ENCODE results near the gene SEM1. TPM values are rescaled to one million over a fixed set of nuclear protein-coding genes. Genes with fewer than 3 reads are reported as not detected.

SEM1 gene
- total RNA-seq, 1 experiment from 2014 or later: 73.3 TPM

DNA sequence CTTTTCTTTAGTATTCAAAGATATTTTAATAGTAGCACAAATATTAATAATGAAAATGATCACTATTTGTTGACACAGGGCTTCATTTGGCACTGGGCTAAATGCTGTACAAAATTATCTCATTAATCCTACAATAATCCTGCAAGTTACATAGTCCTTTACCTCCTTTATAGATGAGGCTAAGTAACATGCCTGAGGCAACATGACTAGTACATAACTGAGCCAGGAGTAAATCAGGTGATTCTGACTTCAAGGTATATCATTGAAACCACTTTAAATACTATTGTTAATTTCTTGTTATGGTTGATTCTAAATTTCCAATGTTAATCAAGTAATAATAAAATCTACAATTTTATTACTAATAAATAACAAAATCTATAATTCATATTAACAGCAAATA is 39.8 kb downstream of the SEM1 start:
- H3K36me3 Mint-ChIP-seq: no peaks in the 10 kb centered on the region
- ChIA-PET CTCF (no interaction called here), POLR2A (no interaction called here)
- TF ChIP-seq HMGA2 (CRISPR knock-in tag; IDR thresholded peaks at IDR 0.05): no peak
- no peaks in the 10 kb centered on the region for H3K27me3 Mint-ChIP-seq (ENCODE audit: low read depth)
- DNase-seq (ENCODE audit: low spot score) (no peak), ATAC-seq (no peak)
- no peak overlapping the region for H3K4me3 Mint-ChIP-seq
- no peak overlapping the region for H3K27ac Mint-ChIP-seq
- no peaks in the 10 kb centered on the region for H3K9me3 Mint-ChIP-seq
- no peaks in the 10 kb centered on the region for H3K4me1 Mint-ChIP-seq

- ATAC-seq: no peak
- Mint-ChIP-seq H3K27ac (no peak overlapping the region), H3K27me3 (ENCODE audit: low read depth) (no peaks in the 10 kb centered on the region), H3K9me3 (0 out of 2 replicates have a peak, but pooled peaks cover 3% of the 10 kb centered on the region), H3K4me1 (no peaks in the 10 kb centered on the region), H3K36me3 (no peaks in the 10 kb centered on the region), H3K4me3 (no peak overlapping the region)
- DNase-seq (ENCODE audit: low spot score): no peak
- TF ChIP-seq ETV6 (CRISPR knock-in tag; IDR thresholded peaks at IDR 0.05) (no peak), FOXK1 (CRISPR knock-in tag; IDR thresholded peaks at IDR 0.05) (no peak), ZNF138 (CRISPR knock-in tag; conservative IDR thresholded peaks at IDR 0.05) (no peak), ZNF423 (CRISPR knock-in tag; IDR thresholded peaks at IDR 0.05) (no peak), FOXJ3 (CRISPR knock-in tag; IDR thresholded peaks at IDR 0.05; ENCODE audit: borderline replicate concordance) (no peak), SOX15 (CRISPR knock-in tag; IDR thresholded peaks at IDR 0.05) (no peak), NFE2L1 (CRISPR knock-in tag; IDR thresholded peaks at IDR 0.05) (no peak), CREM (CRISPR knock-in tag; IDR thresholded peaks at IDR 0.05) (no peak), FOXP4 (CRISPR knock-in tag; IDR thresholded peaks at IDR 0.05) (no peak), ZBTB43 (CRISPR knock-in tag; IDR thresholded peaks at IDR 0.05) (no peak), GRHL2 (CRISPR knock-in tag; IDR thresholded peaks at IDR 0.05; ENCODE audit: insufficient replicate concordance, severe bottlenecking) (no peak)
- TF ChIP-seq, protein P1, sequence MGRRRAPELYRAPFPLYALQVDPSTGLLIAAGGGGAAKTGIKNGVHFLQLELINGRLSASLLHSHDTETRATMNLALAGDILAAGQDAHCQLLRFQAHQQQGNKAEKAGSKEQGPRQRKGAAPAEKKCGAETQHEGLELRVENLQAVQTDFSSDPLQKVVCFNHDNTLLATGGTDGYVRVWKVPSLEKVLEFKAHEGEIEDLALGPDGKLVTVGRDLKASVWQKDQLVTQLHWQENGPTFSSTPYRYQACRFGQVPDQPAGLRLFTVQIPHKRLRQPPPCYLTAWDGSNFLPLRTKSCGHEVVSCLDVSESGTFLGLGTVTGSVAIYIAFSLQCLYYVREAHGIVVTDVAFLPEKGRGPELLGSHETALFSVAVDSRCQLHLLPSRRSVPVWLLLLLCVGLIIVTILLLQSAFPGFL (CRISPR knock-in tag; IDR thresholded peaks at IDR 0.05; ENCODE audit: borderline replicate concordance): no peak
- TF ChIP-seq, protein P2, sequence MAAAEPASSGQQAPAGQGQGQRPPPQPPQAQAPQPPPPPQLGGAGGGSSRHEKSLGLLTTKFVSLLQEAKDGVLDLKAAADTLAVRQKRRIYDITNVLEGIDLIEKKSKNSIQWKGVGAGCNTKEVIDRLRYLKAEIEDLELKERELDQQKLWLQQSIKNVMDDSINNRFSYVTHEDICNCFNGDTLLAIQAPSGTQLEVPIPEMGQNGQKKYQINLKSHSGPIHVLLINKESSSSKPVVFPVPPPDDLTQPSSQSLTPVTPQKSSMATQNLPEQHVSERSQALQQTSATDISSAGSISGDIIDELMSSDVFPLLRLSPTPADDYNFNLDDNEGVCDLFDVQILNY (CRISPR knock-in tag; IDR thresholded peaks at IDR 0.05): no peak
- TF ChIP-seq, protein P3, sequence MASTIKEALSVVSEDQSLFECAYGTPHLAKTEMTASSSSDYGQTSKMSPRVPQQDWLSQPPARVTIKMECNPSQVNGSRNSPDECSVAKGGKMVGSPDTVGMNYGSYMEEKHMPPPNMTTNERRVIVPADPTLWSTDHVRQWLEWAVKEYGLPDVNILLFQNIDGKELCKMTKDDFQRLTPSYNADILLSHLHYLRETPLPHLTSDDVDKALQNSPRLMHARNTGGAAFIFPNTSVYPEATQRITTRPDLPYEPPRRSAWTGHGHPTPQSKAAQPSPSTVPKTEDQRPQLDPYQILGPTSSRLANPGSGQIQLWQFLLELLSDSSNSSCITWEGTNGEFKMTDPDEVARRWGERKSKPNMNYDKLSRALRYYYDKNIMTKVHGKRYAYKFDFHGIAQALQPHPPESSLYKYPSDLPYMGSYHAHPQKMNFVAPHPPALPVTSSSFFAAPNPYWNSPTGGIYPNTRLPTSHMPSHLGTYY (CRISPR knock-in tag; IDR thresholded peaks at IDR 0.05): no peak
- POLR2A ChIA-PET: no interaction called here
- CTCF ChIA-PET: no interaction called here
Measured at GRCh38 chr7:96667026-96667425, 42.6 kb downstream of the SEM1 start.

GRCh38 chr7:96665689-96666088 is 44.0 kb downstream of the SEM1 start:
- Mint-ChIP-seq H3K27ac (no peak overlapping the region), H3K4me3 (no peak overlapping the region), H3K9me3 (0 out of 2 replicates have a peak, but pooled peaks cover 3% of the 10 kb centered on the region), H3K27me3 (ENCODE audit: low read depth) (no peaks in the 10 kb centered on the region), H3K36me3 (no peaks in the 10 kb centered on the region), H3K4me1 (no peaks in the 10 kb centered on the region)
- TF ChIP-seq IRF1 (CRISPR knock-in tag; IDR thresholded peaks at IDR 0.05) (no peak), HMGA2 (CRISPR knock-in tag; IDR thresholded peaks at IDR 0.05) (no peak)
- TF ChIP-seq, protein P4, sequence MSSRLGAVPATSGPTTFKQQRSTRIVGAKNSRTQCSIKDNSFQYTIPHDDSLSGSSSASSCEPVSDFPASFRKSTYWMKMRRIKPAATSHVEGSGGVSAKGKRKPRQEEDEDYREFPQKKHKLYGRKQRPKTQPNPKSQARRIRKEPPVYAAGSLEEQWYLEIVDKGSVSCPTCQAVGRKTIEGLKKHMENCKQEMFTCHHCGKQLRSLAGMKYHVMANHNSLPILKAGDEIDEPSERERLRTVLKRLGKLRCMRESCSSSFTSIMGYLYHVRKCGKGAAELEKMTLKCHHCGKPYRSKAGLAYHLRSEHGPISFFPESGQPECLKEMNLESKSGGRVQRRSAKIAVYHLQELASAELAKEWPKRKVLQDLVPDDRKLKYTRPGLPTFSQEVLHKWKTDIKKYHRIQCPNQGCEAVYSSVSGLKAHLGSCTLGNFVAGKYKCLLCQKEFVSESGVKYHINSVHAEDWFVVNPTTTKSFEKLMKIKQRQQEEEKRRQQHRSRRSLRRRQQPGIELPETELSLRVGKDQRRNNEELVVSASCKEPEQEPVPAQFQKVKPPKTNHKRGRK (CRISPR knock-in tag; IDR thresholded peaks at IDR 0.05; ENCODE audit: borderline replicate concordance): no peak
- ChIA-PET CTCF (interaction anchor here (0.7 kb wide), 1 partner anchor 383 kb away, joined by 4 read pairs; no protein-coding TSS in a partner anchor), POLR2A (no interaction called here)
- ATAC-seq (no peak), DNase-seq (ENCODE audit: low spot score) (no peak)

Measured in WTC11 (cell line).